Esophagus squamous epithelium (tissue), 5 donors: ENCODE measurements around the gene RNF25. TPM values are rescaled to one million over a fixed set of nuclear protein-coding genes. Genes with fewer than 3 reads are reported as not detected.

Source experiments
- DNase-seq: peaks from one replicate; lab custom pipeline; 2025; lab: John Stamatoyannopoulos, UW
- H3K27ac ChIP-seq, 4 donors: fragments of 200-600 bp; sonication (generic); one replicate each; pipeline ENCODE4 v1.5.1; 2016 to 2019; ENCODE audit warnings: mild to moderate bottlenecking in 1 of 4
- H3K27me3 ChIP-seq, 4 donors: fragments of 200-600 bp; sonication (generic); 1 replicate in 3 of 4; 2 replicates in 1 of 4; pipeline versions ENCODE4 v1.5.1 to v1.6.0; 2017 to 2021; ENCODE audit warnings: antibody characterized with exemption in 1 of 4
- H3K36me3 ChIP-seq, 3 donors: fragments of 200-600 bp; sonication (generic); one replicate each; pipeline ENCODE4 v1.5.1; 2016 to 2019
- H3K4me1 ChIP-seq, 3 donors: fragments of 200-600 bp; sonication (generic); one replicate each; pipeline ENCODE4 v1.5.1; 2017 to 2019
- H3K4me3 ChIP-seq, 4 donors: fragments of 200-600 bp; sonication (generic); 1 replicate in 3 of 4; 2 replicates in 1 of 4; pipeline ENCODE4 v1.5.1; 2016 to 2019; ENCODE audit warnings: mild to moderate bottlenecking in 2 of 4, moderate library complexity in 1 of 4
- H3K9me3 ChIP-seq, 3 donors: fragments of 200-600 bp; sonication (generic); one replicate each; pipeline ENCODE4 v1.5.1; 2016 to 2019
- POLR2A ChIP-seq, 4 donors: fragments of 450-650 bp; IDR thresholded peaks; one replicate each; pipeline ENCODE4 v1.6.1; 2017; ENCODE audit warnings: antibody characterized with exemption in 4 of 4, mild to moderate bottlenecking in 4 of 4, moderate library complexity in 3 of 4
- WGBS, 2 donors: methylation state at CpG; one replicate each; pipeline ENCODE4 v1.1.5; 2018; 5-methylcytosine and 5-hydroxymethylcytosine counted together
- intact Hi-C: fragments of 100-400 bp; cut with DNase I; formaldehyde crosslinking; loops from one replicate; pipeline ENCODE4 v1.15.0; 2022
- total RNA-seq, 4 donors: library from RNA; depleted of rRNA; stranded (reverse); fragments of >200 nt; gene quantifications; one replicate each; pipeline ENCODE4 v1.1.0, GENCODE V29; 2016
- TF ChIP-seq, protein P1 (sequence below), 6 experiments: fragments of 450-650 bp in 4 of 6; fragments of 200-600 bp in 2 of 6; sonication (generic) in 2 of 6; IDR thresholded peaks; one replicate each; pipeline ENCODE4 v1.5.1; 2016 to 2019; ENCODE audit warnings: antibody characterized with exemption in 6 of 6, mild to moderate bottlenecking in 4 of 6, moderate library complexity in 4 of 6
- donor health status: DM: yes; HTN: yes; CAD: no.

The RNF25 gene
- total RNA-seq, 4 donors from 2014 or later = 9.6 to 17.4 (median 15.7) TPM

DNA sequence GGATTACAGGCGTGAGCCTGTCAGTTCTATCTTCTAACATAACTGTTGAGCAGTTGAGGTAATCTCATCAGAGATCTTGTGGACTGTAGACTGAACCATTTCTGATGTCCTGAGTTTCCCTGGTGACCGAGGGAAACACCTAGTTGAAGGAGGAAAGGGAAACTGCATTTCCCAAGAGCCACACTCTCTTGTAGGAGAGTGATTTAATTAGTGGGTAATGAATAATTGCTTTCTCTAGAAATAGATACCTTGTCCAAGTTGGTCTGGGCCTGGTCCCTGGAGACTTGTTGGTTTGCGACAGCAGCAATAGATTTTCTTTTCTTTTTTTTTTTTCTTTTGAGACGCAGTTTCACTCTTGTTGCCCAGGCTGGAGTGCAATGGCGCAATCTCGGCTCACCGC lies 46.3 kb upstream of the RNF25 start:
- DNase-seq = no peak
- TF ChIP-seq, protein P1, sequence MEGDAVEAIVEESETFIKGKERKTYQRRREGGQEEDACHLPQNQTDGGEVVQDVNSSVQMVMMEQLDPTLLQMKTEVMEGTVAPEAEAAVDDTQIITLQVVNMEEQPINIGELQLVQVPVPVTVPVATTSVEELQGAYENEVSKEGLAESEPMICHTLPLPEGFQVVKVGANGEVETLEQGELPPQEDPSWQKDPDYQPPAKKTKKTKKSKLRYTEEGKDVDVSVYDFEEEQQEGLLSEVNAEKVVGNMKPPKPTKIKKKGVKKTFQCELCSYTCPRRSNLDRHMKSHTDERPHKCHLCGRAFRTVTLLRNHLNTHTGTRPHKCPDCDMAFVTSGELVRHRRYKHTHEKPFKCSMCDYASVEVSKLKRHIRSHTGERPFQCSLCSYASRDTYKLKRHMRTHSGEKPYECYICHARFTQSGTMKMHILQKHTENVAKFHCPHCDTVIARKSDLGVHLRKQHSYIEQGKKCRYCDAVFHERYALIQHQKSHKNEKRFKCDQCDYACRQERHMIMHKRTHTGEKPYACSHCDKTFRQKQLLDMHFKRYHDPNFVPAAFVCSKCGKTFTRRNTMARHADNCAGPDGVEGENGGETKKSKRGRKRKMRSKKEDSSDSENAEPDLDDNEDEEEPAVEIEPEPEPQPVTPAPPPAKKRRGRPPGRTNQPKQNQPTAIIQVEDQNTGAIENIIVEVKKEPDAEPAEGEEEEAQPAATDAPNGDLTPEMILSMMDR (IDR thresholded peaks at IDR 0.05) = no peak
- no peak for TF ChIP-seq POLR2A (IDR thresholded peaks at IDR 0.05)
- Histone ChIP-seq H3K36me3 (peaks cover 0 to 13% (median 0%) of the 10 kb centered on the region in 3 donors), H3K4me3 (no peak overlapping the region), H3K9me3 (no peaks in the 10 kb centered on the region), H3K4me1 (peaks cover 0 to 20% (median 0%) of the 10 kb centered on the region in 3 donors), H3K27me3 (no peaks in the 10 kb centered on the region), H3K27ac (peak overlapping the region in 3 of 4 donors; percentile 42 to 77 (median 71))
- WGBS, 2 donors = 89 to 93% methylated on average over 7 of the region's 7 CpGs
- intact Hi-C loops = no loop called here

GRCh38 chr2:218717262-218717661 lies 45.5 kb upstream of the RNF25 start:
- Histone ChIP-seq H3K36me3 (peaks cover 0 to 13% (median 0%) of the 10 kb centered on the region in 3 donors), H3K27me3 (no peaks in the 10 kb centered on the region), H3K4me3 (peak overlapping the region in 1 of 4 donors; percentile 19), H3K27ac (peak overlapping the region; percentile 32 to 77 (median 56)), H3K4me1 (peaks cover 0 to 28% (median 3%) of the 10 kb centered on the region in 3 donors), H3K9me3 (no peaks in the 10 kb centered on the region)
- WGBS, 2 donors = 46 to 52% methylated on average over 2 to 3 of the region's 3 CpGs
- TF ChIP-seq, protein P1 (IDR thresholded peaks at IDR 0.05) = no peak
- TF ChIP-seq POLR2A (IDR thresholded peaks at IDR 0.05) = no peak
- intact Hi-C loops = no loop called here
- no peak for DNase-seq

- Histone ChIP-seq H3K9me3 (no peaks in the 10 kb centered on the region), H3K4me1 (peaks cover 7 to 40% (median 11%) of the 10 kb centered on the region in 3 donors), H3K36me3 (peaks cover 0 to 13% (median 0%) of the 10 kb centered on the region in 3 donors), H3K4me3 (no peak overlapping the region), H3K27me3 (no peaks in the 10 kb centered on the region), H3K27ac (no peak overlapping the region)
- 56 to 64% methylated on average over 4 of the region's 4 CpGs for WGBS, 2 donors
- no peak for DNase-seq
- intact Hi-C loops = no loop called here
- TF ChIP-seq, protein P1 (IDR thresholded peaks at IDR 0.05) = no peak
- no peak for TF ChIP-seq POLR2A (IDR thresholded peaks at IDR 0.05)
Observed at GRCh38 chr2:218716070-218716469, 44.3 kb upstream of the RNF25 start.

GRCh38 chr2:218713922-218714321 lies 42.1 kb upstream of the RNF25 start:
- intact Hi-C loops = no loop called here
- Histone ChIP-seq H3K27me3 (no peaks in the 10 kb centered on the region), H3K4me1 (peaks cover 7 to 44% (median 11%) of the 10 kb centered on the region in 3 donors), H3K27ac (no peak overlapping the region), H3K4me3 (no peak overlapping the region), H3K9me3 (no peaks in the 10 kb centered on the region), H3K36me3 (peaks cover 0 to 13% (median 0%) of the 10 kb centered on the region in 3 donors)
- no peak for DNase-seq
- WGBS, 2 donors = 91 to 94% methylated on average over 2 of the region's 2 CpGs
- TF ChIP-seq, protein P1 (IDR thresholded peaks at IDR 0.05) = no peak
- no peak for TF ChIP-seq POLR2A (IDR thresholded peaks at IDR 0.05)

DNA sequence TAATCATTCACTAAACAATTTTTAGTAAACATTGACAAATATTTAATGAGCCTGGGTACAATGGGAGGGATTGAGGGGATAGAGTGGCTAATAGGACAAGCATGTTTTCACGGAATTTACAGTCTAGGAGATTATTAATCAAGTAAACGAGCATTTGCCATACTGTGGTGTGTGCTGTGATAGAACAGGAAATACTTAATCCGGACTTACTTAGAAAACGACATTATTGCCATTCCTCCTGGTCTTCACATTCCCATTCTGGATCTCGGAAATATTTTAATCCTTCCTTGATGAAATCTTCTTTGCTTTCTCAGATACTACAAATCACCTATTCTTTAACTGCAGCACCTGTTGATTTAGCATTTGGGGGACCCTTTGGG lies 39.7 kb upstream of the RNF25 start:
- 4% methylated on average over 5 of the region's 5 CpGs for WGBS, 2 donors
- no peak for DNase-seq
- no peaks in the 10 kb centered on the region for H3K27me3 ChIP-seq
- H3K36me3 ChIP-seq = peaks cover 0 to 13% (median 0%) of the 10 kb centered on the region in 3 donors
- H3K4me3 ChIP-seq = peak overlapping the region; percentile 75 to 92 (median 84)
- peaks cover 7 to 30% (median 11%) of the 10 kb centered on the region in 3 donors for H3K4me1 ChIP-seq
- TF ChIP-seq, protein P1 (IDR thresholded peaks at IDR 0.05) = no peak
- no peak for TF ChIP-seq POLR2A (IDR thresholded peaks at IDR 0.05)
- no peaks in the 10 kb centered on the region for H3K9me3 ChIP-seq
- H3K27ac ChIP-seq = peak overlapping the region; percentile 92 to 98 (median 94)
- intact Hi-C loops = no loop called here
